C4-2B (cell line): Measurements from ENCODE around the gene FBXL16.
"Not testable (repeated sequence)": the region's sequence is repeated elsewhere in the genome, so short reads cannot be mapped to it uniquely, and the experiment has no call there.

Experiments used
- H3K27ac ChIP-seq: fragments of 450-650 bp; 2 replicates; pipeline ENCODE4 v1.5.1; 2017
- CTCF ChIP-seq: fragments of 450-650 bp; conservative IDR thresholded peaks from 2 replicates; pipeline ENCODE4 v1.5.1; 2017; ENCODE audit warnings: mild to moderate bottlenecking
- ZFX ChIP-seq: fragments of 450-650 bp; IDR thresholded peaks from 2 replicates; pipeline ENCODE4 v1.6.1; 2017

FBXL16 gene

GRCh38 chr16:705431-706188 lies at the start of gene FBXL16:
TSS of gene FBXL16 (minus strand) at chr16:705801. CDS start at chr16:697405, 8,396 bp downstream.
- no peak within 1 kb of the TSS for H3K27ac ChIP-seq
- TF ChIP-seq ZFX, result no peak
- TF ChIP-seq CTCF, result no peak

GRCh38 chr16:754656-755055 lies 49.1 kb upstream of the FBXL16 start:
- TF ChIP-seq ZFX, result no peak
- TF ChIP-seq CTCF, result no peak
- no peak overlapping the region for H3K27ac ChIP-seq

- not testable (repeated sequence) for H3K27ac ChIP-seq
These were observed 48.6 kb upstream of the FBXL16 start for GRCh38 chr16:754121-754607.

- H3K27ac ChIP-seq, result peak overlapping the region; percentile 52
- no peak for TF ChIP-seq CTCF
- TF ChIP-seq ZFX, result no peak
These were observed 46.4 kb upstream of the FBXL16 start for GRCh38 chr16:752007-752312.

GRCh38 chr16:751152-752006 lies 45.8 kb upstream of the FBXL16 start:
- peak overlapping the region; percentile 52 for H3K27ac ChIP-seq
- TF ChIP-seq ZFX (no peak), CTCF (no peak)

GRCh38 chr16:750485-750884 lies 44.9 kb upstream of the FBXL16 start:
- TF ChIP-seq ZFX (no peak), CTCF (no peak)
- peak overlapping the region; percentile 52 for H3K27ac ChIP-seq

GRCh38 chr16:749010-749409 lies 43.4 kb upstream of the FBXL16 start:
- TF ChIP-seq ZFX (no peak), CTCF (no peak)

More at GRCh38 chr16:749010-749409, 43.4 kb upstream of the FBXL16 start:
- H3K27ac ChIP-seq, result no peak overlapping the region
